LNCAP (cell line): ENCODE data around the gene COX18.

Source experiments
- TF ChIP-seq, protein P1 (sequence below): fragments of 450-650 bp; IDR thresholded peaks from 2 replicates; pipeline ENCODE4 v1.5.1; 2017; ENCODE audit warnings: mild to moderate bottlenecking

Gene COX18, protein sequence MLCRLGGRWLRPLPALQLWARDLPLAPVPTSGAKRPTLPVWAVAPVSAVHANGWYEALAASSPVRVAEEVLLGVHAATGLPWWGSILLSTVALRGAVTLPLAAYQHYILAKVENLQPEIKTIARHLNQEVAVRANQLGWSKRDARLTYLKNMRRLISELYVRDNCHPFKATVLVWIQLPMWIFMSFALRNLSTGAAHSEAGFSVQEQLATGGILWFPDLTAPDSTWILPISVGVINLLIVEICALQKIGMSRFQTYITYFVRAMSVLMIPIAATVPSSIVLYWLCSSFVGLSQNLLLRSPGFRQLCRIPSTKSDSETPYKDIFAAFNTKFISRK

DNA sequence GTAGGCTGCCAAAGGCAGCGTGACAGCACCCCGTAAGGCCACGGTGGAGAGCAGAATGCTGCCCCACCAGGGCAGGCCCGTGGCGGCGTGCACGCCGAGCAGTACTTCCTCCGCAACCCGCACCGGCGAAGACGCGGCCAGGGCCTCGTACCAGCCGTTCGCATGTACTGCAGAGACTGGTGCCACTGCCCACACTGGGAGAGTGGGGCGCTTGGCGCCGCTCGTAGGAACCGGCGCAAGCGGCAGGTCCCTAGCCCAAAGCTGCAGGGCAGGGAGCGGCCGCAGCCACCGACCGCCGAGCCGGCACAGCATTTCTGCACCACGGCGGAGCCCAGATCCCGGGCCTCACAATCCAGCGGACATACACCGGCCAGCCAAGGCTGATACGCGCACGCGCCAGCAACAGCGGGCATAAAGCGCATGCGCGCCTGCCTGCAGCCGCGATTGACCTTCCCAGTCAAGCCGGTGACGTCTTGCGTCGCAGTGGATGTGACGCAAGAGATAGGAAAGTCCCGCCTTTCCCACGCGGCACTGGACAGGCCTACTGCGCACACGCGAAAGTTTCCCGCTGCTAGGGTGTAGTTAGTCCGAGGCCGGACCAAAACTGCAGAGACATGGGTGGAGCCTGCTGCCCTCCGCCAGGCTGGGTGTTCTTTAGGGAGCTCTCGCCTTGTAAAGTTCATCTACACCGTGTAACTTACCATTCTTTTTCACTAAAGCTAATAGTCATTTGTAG, at the start of gene COX18:
COX18 (minus strand) TSS at position 379 of the 736 bp plus-strand sequence; CDS start at position 312, 67 bp downstream.
- TF ChIP-seq, protein P1, sequence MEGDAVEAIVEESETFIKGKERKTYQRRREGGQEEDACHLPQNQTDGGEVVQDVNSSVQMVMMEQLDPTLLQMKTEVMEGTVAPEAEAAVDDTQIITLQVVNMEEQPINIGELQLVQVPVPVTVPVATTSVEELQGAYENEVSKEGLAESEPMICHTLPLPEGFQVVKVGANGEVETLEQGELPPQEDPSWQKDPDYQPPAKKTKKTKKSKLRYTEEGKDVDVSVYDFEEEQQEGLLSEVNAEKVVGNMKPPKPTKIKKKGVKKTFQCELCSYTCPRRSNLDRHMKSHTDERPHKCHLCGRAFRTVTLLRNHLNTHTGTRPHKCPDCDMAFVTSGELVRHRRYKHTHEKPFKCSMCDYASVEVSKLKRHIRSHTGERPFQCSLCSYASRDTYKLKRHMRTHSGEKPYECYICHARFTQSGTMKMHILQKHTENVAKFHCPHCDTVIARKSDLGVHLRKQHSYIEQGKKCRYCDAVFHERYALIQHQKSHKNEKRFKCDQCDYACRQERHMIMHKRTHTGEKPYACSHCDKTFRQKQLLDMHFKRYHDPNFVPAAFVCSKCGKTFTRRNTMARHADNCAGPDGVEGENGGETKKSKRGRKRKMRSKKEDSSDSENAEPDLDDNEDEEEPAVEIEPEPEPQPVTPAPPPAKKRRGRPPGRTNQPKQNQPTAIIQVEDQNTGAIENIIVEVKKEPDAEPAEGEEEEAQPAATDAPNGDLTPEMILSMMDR: no peak

DNA sequence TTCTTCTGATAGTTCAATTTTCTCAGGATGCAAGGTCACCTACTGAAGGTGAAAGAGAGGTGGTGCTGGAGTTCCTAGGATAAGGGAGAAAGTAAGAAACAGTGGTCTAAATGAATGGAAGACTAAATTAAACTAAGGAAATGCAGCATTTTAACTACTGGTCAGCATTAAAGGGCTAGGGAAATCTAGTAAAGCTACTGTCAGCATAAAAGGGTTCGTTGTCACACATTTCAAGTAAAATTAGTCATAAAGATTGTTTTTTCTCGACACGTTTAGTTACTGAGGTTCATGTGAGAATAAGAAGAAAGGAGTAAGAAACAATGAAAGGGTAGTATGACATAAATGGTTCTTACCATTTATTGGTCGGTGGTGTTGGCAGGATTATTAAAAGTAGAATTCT, 40.0 kb upstream of the COX18 start:
- TF ChIP-seq, protein P1: no peak

DNA sequence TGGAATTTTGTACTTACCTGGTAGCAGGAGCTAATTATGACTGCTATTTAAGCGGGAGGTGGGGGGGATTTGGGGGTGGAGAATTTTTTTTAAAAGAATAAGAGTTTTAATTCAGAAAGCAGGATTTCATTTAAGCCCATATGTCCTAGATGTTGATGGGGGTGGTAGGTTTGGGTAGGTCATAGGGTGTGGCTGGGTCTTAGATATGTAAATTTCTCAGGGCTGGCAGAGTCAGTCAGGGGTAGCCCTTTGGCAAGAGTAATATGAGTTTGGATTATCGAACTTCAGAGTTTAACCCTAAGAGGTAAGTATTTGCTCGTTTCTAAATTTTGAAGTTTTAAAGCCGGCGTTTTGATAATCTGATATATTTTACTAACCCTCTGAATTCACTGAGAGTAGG, 35.2 kb upstream of the COX18 start:
- TF ChIP-seq, protein P1: no peak

DNA sequence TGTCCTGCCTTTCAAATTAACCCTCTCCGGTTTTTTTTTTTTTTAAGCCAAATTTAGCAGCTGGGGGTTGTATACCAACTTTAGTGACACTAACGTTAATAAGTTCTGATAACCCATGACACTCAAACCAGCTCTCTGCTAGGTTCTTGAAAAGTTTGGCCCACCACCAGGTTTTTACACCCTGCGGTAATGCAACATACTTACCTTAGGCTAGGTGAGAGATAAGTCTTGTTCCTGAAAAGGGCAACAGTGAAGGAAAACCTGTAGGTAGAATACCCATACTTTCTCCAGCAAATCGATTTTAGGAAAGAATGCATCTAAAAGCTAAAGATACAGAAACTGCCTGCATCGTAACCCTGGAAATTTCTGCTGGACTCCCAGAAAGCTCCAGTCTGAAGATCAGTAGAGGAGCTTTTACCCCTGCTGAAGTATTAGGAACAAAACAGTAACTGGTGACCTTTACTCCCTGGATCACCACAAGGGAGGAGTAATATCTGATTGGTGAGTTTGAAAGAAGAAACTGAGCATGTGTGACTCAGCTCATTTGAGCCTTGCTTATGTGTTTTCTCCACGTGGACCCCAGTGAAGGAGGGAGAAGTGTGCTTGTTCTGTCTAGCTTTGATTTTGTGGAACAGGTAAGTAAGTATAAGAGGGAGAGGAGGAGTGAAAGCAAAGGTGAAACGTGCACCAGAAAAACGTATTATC, 34.4 kb upstream of the COX18 start:
- TF ChIP-seq, protein P1: no peak

DNA sequence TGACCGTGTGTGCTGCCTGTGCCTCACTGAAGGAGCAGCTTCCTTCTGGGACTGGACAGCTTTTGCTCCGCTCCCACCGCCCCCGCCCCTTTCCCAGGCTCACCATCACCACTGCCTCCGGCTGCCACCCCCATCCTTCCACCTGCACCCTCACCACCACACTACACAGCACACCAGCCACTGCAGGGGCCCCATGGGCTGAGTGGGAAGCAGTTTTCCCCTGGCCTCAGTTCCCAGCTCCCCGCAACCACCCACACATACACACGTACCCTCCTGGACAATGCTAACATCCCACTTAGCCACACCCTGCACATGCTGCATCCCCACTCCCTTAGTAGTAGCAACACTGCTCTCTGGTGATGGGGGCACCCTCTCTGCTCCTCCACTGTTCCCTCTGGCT, 29.6 kb upstream of the COX18 start:
- TF ChIP-seq, protein P1: no peak

DNA sequence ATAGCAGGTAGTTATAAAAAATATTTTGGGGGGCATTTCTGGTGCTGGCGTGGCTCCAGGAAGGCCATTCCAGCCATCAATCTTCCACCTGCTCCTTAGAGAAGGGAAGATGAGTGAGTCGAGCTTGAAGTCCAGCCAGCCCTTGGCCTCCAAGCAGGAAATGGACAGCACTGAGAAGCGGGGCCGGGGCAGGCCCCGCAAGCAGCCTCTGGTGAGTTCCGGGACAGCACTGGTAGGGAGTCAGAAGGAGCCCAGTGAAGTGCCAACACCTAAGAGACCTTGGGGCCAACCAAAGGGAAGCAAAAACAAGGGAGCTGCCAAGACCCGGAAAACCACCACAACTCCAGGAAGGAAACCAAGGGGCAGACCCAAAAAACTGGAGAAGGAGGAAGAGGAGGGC, 29.2 kb upstream of the COX18 start:
- TF ChIP-seq, protein P1: no peak

DNA sequence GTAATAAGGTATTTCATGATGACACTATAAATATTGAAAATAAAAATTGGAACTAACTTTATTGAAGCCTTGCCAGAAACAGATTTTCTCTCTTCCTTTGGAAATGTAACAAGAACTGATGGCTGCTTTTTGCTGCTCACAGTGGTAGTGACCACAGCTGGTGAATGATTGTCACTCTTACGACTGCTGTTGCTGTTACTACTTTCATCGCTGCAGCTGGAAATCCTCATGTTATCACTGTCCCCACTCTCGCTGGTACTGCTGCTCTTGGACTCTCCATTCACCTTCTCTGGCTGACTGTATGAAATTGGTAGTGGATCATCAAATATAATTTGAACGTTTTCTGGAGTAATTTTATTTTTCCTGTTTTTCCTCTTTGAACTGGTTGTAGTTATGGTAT, 28.5 kb upstream of the COX18 start:
- TF ChIP-seq, protein P1: no peak
